ENCODE measurements around the gene MOGAT1.

The MOGAT1 gene

GRCh38 chr2:222708274-222708710 is 36.8 kb downstream of the MOGAT1 start:
- peak; percentile 79 for DNase-seq (ENCODE audit: low read depth)
- TF ChIP-seq CTCF (IDR thresholded peaks at IDR 0.05; ENCODE audit: insufficient read depth, low read depth, low read length, missing control alignments): peak; percentile 84
- no peak overlapping the region for H3K4me3 ChIP-seq (ENCODE audit: low read depth, low read length)

- TF ChIP-seq CTCF (IDR thresholded peaks at IDR 0.05; ENCODE audit: insufficient read depth, low read depth, low read length, missing control alignments): no peak
- no peak overlapping the region for H3K4me3 ChIP-seq (ENCODE audit: low read depth, low read length)
- DNase-seq (ENCODE audit: low read depth): peak; percentile 35
Measured at GRCh38 chr2:222709191-222709891, 37.9 kb downstream of the MOGAT1 start.

GRCh38 chr2:222710736-222711135 is 39.3 kb downstream of the MOGAT1 start:
- no peak overlapping the region for H3K4me3 ChIP-seq (ENCODE audit: low read depth, low read length)
- no peak for TF ChIP-seq CTCF (IDR thresholded peaks at IDR 0.05; ENCODE audit: insufficient read depth, low read depth, low read length, missing control alignments)
- DNase-seq (ENCODE audit: low read depth): no peak

- no peak for DNase-seq (ENCODE audit: low read depth)
- no peak for TF ChIP-seq CTCF (IDR thresholded peaks at IDR 0.05; ENCODE audit: insufficient read depth, low read depth, low read length, missing control alignments)
- no peak overlapping the region for H3K4me3 ChIP-seq (ENCODE audit: low read depth, low read length)
Measured at GRCh38 chr2:222711315-222711940, 40.0 kb downstream of the MOGAT1 start.

- TF ChIP-seq CTCF (IDR thresholded peaks at IDR 0.05; ENCODE audit: insufficient read depth, low read depth, low read length, missing control alignments): no peak
- no peak for DNase-seq (ENCODE audit: low read depth)
- H3K4me3 ChIP-seq (ENCODE audit: low read depth, low read length): no peak overlapping the region
Measured at GRCh38 chr2:222713002-222713401, 41.5 kb downstream of the MOGAT1 start.

GRCh38 chr2:222714361-222715241 is 43.1 kb downstream of the MOGAT1 start:
- no peak overlapping the region for H3K4me3 ChIP-seq (ENCODE audit: low read depth, low read length)
- TF ChIP-seq CTCF (IDR thresholded peaks at IDR 0.05; ENCODE audit: insufficient read depth, low read depth, low read length, missing control alignments): no peak
- no peak for DNase-seq (ENCODE audit: low read depth)
